HepG2 (cell line): ENCODE data around the gene PPP1R1B. TPM values are rescaled to one million over a fixed set of nuclear protein-coding genes. Genes with fewer than 3 reads are reported as not detected.

Experiments used
- ATAC-seq: fragments of 200-7000 bp; cut with Tn5 transposase; 3 replicates; pipeline ENCODE4 v1.9.1; 2020; ENCODE audit warnings: mild to moderate bottlenecking, moderate library complexity
- BruUV-seq: library from RNA; stranded (reverse); fragments of 400-500 nt; replicated peaks from 2 replicates; lab custom pipeline; 2021; lab: Mats Ljungman, UMichigan
- CTCF ChIA-PET: fragments of 300-600 bp; formaldehyde crosslinking; extraction: SDS; loops from one replicate; lab custom pipeline; 2021; ENCODE audit warnings: low total read pairs, inconsistent platforms, low intra/inter-chr PET ratio; lab: Yijun Ruan, JAX
- POLR2A ChIA-PET: fragments of 350-600 bp; sonication (Branson Sonifier 250); formaldehyde crosslinking; loops from one replicate; lab custom pipeline; 2020; ENCODE audit warnings: antibody characterized with exemption, inconsistent platforms; lab: Yijun Ruan, JAX
- DNase-seq: peaks from one replicate; pipeline ENCODE4 v3.0.0-alpha.2; 2015; ENCODE audit warnings: low spot score
- FAIRE-seq: peaks from 3 replicates; lab custom pipeline; 2011; peaks lifted over from hg19 to GRCh38; lab: Jason Lieb, UNC
- H2AFZ ChIP-seq: one replicate; pipeline ENCODE4 v1.6.1; 2011; ENCODE audit warnings: low read length, inconsistent platforms
- H3K27ac ChIP-seq: fragments of 300-600 bp; 3 replicates; pipeline ENCODE4 v1.8.0; 2011; ENCODE audit warnings: mixed run types, mild to moderate bottlenecking, mixed read lengths, low read length, inconsistent platforms; ENCODE audit not compliant: insufficient read depth; ENCODE audit errors: extremely low read length
- H3K27me3 ChIP-seq, 2 experiments: fragments of 200-600 bp in 1 of 2; 2 replicates in 1 of 2; 3 replicates in 1 of 2; pipeline versions ENCODE4 v1.6.0 to v1.8.0; 2011; ENCODE audit warnings: low read length in 2 of 2, mild to moderate bottlenecking in 2 of 2, moderate library complexity in 2 of 2, inconsistent platforms in 1 of 2; ENCODE audit not compliant: insufficient read depth in 2 of 2, control insufficient read depth in 1 of 2
- H3K36me3 ChIP-seq, 2 experiments: fragments of 200-600 bp in 1 of 2; replicated peaks in 1 of 2; 2 replicates in 1 of 2; 3 replicates in 1 of 2; pipeline versions ENCODE4 v1.5.1 to v1.8.0; 2011; ENCODE audit warnings: low read length in 2 of 2, inconsistent platforms in 1 of 2; ENCODE audit not compliant: insufficient read depth in 2 of 2, control insufficient read depth in 1 of 2
- H3K4me1 ChIP-seq: 2 replicates; pipeline ENCODE4 v1.5.1; 2012; ENCODE audit warnings: low read length, inconsistent platforms; ENCODE audit not compliant: insufficient read depth
- H3K4me2 ChIP-seq: 2 replicates; pipeline ENCODE4 v1.6.0; 2011; ENCODE audit warnings: low read depth, low read length, inconsistent platforms
- H3K4me3 ChIP-seq, 3 experiments: fragments of 200-600 bp in 1 of 3; sonication (generic), shearing (Covaris generic) in 1 of 3; replicated peaks in 1 of 3; 2 replicates each; pipeline ENCODE4 v1.5.1; 2011 to 2016; ENCODE audit warnings: low read length in 3 of 3, inconsistent platforms in 2 of 3, low read depth in 2 of 3, mild to moderate bottlenecking in 2 of 3, control low read depth in 1 of 3, mixed read lengths in 1 of 3; ENCODE audit not compliant: insufficient read depth in 1 of 3
- H3K79me2 ChIP-seq: one replicate; pipeline ENCODE4 v1.6.1; 2011; ENCODE audit warnings: low read length, inconsistent platforms; ENCODE audit not compliant: insufficient read depth
- H3K9ac ChIP-seq: 2 replicates; pipeline ENCODE4 v1.6.0; 2011; ENCODE audit warnings: mild to moderate bottlenecking, low read depth, low read length, inconsistent platforms; ENCODE audit not compliant: insufficient read depth
- H3K9me3 ChIP-seq: 2 replicates; pipeline ENCODE4 v1.5.1; 2012; ENCODE audit warnings: mild to moderate bottlenecking, low read length
- H4K20me1 ChIP-seq: 2 replicates; pipeline ENCODE4 v1.6.0; 2011; ENCODE audit warnings: inconsistent platforms, mild to moderate bottlenecking, low read length, moderate library complexity; ENCODE audit not compliant: insufficient read depth
- AKAP8 ChIP-seq: sonication (generic); formaldehyde crosslinking; IDR thresholded peaks from 2 replicates; pipeline ENCODE4 v1.5.1; 2020; ENCODE audit warnings: mild to moderate bottlenecking, missing genetic modification reagents
- GZF1 ChIP-seq: sonication (generic); formaldehyde crosslinking; IDR thresholded peaks from 2 replicates; pipeline ENCODE4 v1.5.1; 2020; ENCODE audit warnings: mild to moderate bottlenecking, missing genetic modification reagents
- HMG20A ChIP-seq: IDR thresholded peaks from 2 replicates; pipeline ENCODE4 v1.6.1; 2016; ENCODE audit warnings: borderline replicate concordance
- KLF15 ChIP-seq: sonication (generic); formaldehyde crosslinking; IDR thresholded peaks from 2 replicates; pipeline ENCODE4 v1.8.1; 2023; ENCODE audit warnings: borderline replicate concordance, mild to moderate bottlenecking, inconsistent platforms, missing genetic modification reagents, mixed read lengths
- MIXL1 ChIP-seq: IDR thresholded peaks from 2 replicates; pipeline ENCODE4 v1.6.1; 2016
- MZF1 ChIP-seq: sonication (generic); formaldehyde crosslinking; IDR thresholded peaks from 2 replicates; pipeline ENCODE4 v1.8.1; 2023; ENCODE audit warnings: mild to moderate bottlenecking, missing genetic modification reagents, borderline replicate concordance
- NBN ChIP-seq: fragments of 450-650 bp; conservative IDR thresholded peaks from 2 replicates; pipeline ENCODE4 v1.6.1; 2017
- SPEN ChIP-seq: sonication (generic); formaldehyde crosslinking; IDR thresholded peaks from 2 replicates; pipeline ENCODE4 v1.5.1; 2020; ENCODE audit warnings: low read depth, mild to moderate bottlenecking, missing genetic modification reagents
- SYNCRIP ChIP-seq: fragments of 200-400 bp; formaldehyde crosslinking; IDR thresholded peaks from 2 replicates; pipeline ENCODE4 v1.6.1; 2018; ENCODE audit warnings: mild to moderate bottlenecking, low read depth, low read length; ENCODE audit not compliant: insufficient read depth
- TCF12 ChIP-seq, 2 experiments: fragments of 450-650 bp in 1 of 2; sonication (generic) in 1 of 2; formaldehyde crosslinking in 1 of 2; IDR thresholded peaks; 2 replicates each; pipeline versions ENCODE4 v1.6.1 to v1.8.0; 2017 to 2022; ENCODE audit warnings: antibody characterized with exemption in 1 of 2, mild to moderate bottlenecking in 1 of 2, missing genetic modification reagents in 1 of 2, moderate library complexity in 1 of 2
- TSC22D2 ChIP-seq: sonication (generic); formaldehyde crosslinking; IDR thresholded peaks from 2 replicates; pipeline ENCODE4 v1.5.1; 2020; ENCODE audit warnings: missing genetic modification reagents, mild to moderate bottlenecking, borderline replicate concordance
- ZBTB7A ChIP-seq: sonication (generic); formaldehyde crosslinking; IDR thresholded peaks from 2 replicates; pipeline ENCODE4 v1.8.0; 2022; ENCODE audit warnings: mild to moderate bottlenecking, missing genetic modification reagents
- ZFP36L1 ChIP-seq: sonication (generic); formaldehyde crosslinking; IDR thresholded peaks from 2 replicates; pipeline ENCODE4 v1.8.0; 2022; ENCODE audit warnings: mild to moderate bottlenecking, missing genetic modification reagents, moderate library complexity
- ZFP82 ChIP-seq: sonication (generic); formaldehyde crosslinking; IDR thresholded peaks from 2 replicates; pipeline ENCODE4 v1.5.1; 2020; ENCODE audit warnings: mild to moderate bottlenecking, missing genetic modification reagents, borderline replicate concordance
- ZKSCAN5 ChIP-seq: sonication (generic); formaldehyde crosslinking; IDR thresholded peaks from 2 replicates; pipeline ENCODE4 v1.5.1; 2020; ENCODE audit warnings: mild to moderate bottlenecking, missing genetic modification reagents
- ZNF101 ChIP-seq: sonication (generic); formaldehyde crosslinking; IDR thresholded peaks from 2 replicates; pipeline ENCODE4 v1.4.0; 2020; ENCODE audit warnings: mild to moderate bottlenecking, low read depth, missing genetic modification reagents, borderline replicate concordance
- ZNF205 ChIP-seq: IDR thresholded peaks from 2 replicates; pipeline ENCODE4 v1.6.1; 2018; ENCODE audit warnings: missing biosample characterization, missing genetic modification reagents
- ZNF232 ChIP-seq: sonication (generic); formaldehyde crosslinking; IDR thresholded peaks from 2 replicates; pipeline ENCODE4 v1.4.0; 2020; ENCODE audit warnings: missing genetic modification reagents, borderline replicate concordance
- ZNF501 ChIP-seq: sonication (generic); formaldehyde crosslinking; IDR thresholded peaks from 2 replicates; pipeline ENCODE4 v1.5.1; 2020; ENCODE audit warnings: mild to moderate bottlenecking, moderate library complexity, missing genetic modification reagents
- ZNF543 ChIP-seq: sonication (generic); formaldehyde crosslinking; IDR thresholded peaks from 2 replicates; pipeline ENCODE4 v1.4.0; 2020; ENCODE audit warnings: mild to moderate bottlenecking, missing genetic modification reagents
- ZNF674 ChIP-seq: sonication (generic); formaldehyde crosslinking; IDR thresholded peaks from 2 replicates; pipeline ENCODE4 v1.5.0; 2020; ENCODE audit warnings: low read depth, mild to moderate bottlenecking, missing genetic modification reagents
- WGBS: methylation state at CpG from one replicate; pipeline ENCODE4 v1.1.6; 2017; ENCODE audit warnings: low lambda C conversion rate; 5-methylcytosine and 5-hydroxymethylcytosine counted together
- in situ Hi-C: cut with HindIII; loops from 2 replicates; pipeline ENCODE4 v1.10.0; 2017; ENCODE audit warnings: low pct_unique_long_range_greater_than_20kb; ENCODE audit not compliant: extremely low pct_ligation_motif_present
- intact Hi-C: fragments of 100-400 bp; cut with micrococcal nuclease; formaldehyde crosslinking; loops from one replicate; pipeline ENCODE4 v1.10.0; 2022; ENCODE audit not compliant: unreplicated experiment
- polyA plus RNA-seq, 8 experiments: library from polyadenylated mRNA; depleted of rRNA in 3 of 8; stranded (reverse) in 7 of 8; unstranded in 1 of 8; fragments of >200 nt; fragmentation: Illumina TruSeq in 4 of 8; extraction: Trizol in 4 of 8; gene quantifications; 2 replicates each; pipeline versions ENCODE4 v1.2.1 to v1.2.3, GENCODE V29; 2011 to 2016; ENCODE audit warnings: low read depth in 4 of 8, missing spikeins in 1 of 8, mixed read lengths in 1 of 8; ENCODE audit not compliant: insufficient read depth in 1 of 8
- total RNA-seq, 5 experiments: library from RNA; depleted of rRNA; stranded (reverse); fragments of >200 nt; fragmentation: Illumina TruSeq; extraction: Trizol; gene quantifications; 2 replicates each; pipeline ENCODE4 v1.2.3, GENCODE V29; 2016; ENCODE audit warnings: low read depth in 1 of 5
- TF ChIP-seq, protein P1 (sequence below): sonication (generic); formaldehyde crosslinking; IDR thresholded peaks from 2 replicates; pipeline ENCODE4 v1.8.1; 2022; ENCODE audit warnings: mild to moderate bottlenecking, missing genetic modification reagents
- TF ChIP-seq, protein P2 (sequence below): IDR thresholded peaks from 2 replicates; pipeline ENCODE4 v1.6.1; 2018; ENCODE audit warnings: missing genetic modification reagents
- TF ChIP-seq, protein P3 (sequence below): sonication (generic); formaldehyde crosslinking; IDR thresholded peaks from 2 replicates; pipeline ENCODE4 v1.8.1; 2023; ENCODE audit warnings: mild to moderate bottlenecking, moderate library complexity, missing genetic modification reagents

The PPP1R1B gene
- total and polyA plus RNA-seq, 2 of the 13 experiments (the other 11 are each of a cell fraction or from before 2014, with no cell fraction given): 0.08 TPM; not detected in 1

DNA sequence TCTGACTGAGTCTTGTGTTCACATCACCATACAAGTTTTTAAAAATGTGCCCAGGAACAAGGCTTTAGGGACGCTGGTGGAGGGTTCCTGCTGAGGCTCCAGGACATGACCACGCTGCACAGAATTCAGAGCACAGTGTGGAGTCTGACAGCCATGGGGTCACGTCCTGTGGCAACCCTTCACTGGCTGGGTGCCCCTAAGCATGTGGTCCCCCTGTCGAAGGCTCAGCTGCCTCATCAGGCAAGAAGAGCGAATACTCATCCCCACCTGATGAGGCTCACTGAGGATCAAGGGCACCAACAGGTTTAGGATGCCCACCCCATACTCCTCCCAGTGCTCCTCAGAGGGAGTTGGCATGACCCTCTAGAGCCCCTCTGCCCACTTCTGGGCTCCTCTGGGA lies 47.4 kb downstream of the PPP1R1B start:
- H3K27ac ChIP-seq: peak overlapping the region; percentile 62
- in situ Hi-C loops: loop anchor here (5.0 kb wide), 2 partner anchors 52 to 78 kb away; no protein-coding TSS in a partner anchor
- TF ChIP-seq, protein P1, sequence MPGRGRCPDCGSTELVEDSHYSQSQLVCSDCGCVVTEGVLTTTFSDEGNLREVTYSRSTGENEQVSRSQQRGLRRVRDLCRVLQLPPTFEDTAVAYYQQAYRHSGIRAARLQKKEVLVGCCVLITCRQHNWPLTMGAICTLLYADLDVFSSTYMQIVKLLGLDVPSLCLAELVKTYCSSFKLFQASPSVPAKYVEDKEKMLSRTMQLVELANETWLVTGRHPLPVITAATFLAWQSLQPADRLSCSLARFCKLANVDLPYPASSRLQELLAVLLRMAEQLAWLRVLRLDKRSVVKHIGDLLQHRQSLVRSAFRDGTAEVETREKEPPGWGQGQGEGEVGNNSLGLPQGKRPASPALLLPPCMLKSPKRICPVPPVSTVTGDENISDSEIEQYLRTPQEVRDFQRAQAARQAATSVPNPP: no peak
- TF ChIP-seq ZFP82 (CRISPR knock-in tag) (no peak), SPEN (CRISPR knock-in tag) (no peak), AKAP8 (CRISPR knock-in tag) (no peak), ZNF501 (CRISPR knock-in tag) (no peak), ZNF674 (CRISPR knock-in tag) (peak; percentile 46; the same call in 1 of the 2 replicates), TSC22D2 (CRISPR knock-in tag) (no peak), ZNF232 (CRISPR knock-in tag) (no peak), NBN (no peak), HMG20A (no peak), ZFP36L1 (CRISPR knock-in tag) (no peak), KLF15 (no peak), GZF1 (CRISPR knock-in tag) (no peak), ZNF205 (no peak), ZNF543 (CRISPR knock-in tag) (peak; percentile 9; the same call in 1 of the 2 replicates), ZKSCAN5 (CRISPR knock-in tag) (no peak), ZNF101 (CRISPR knock-in tag) (no peak), ZBTB7A (CRISPR knock-in tag) (no peak), SYNCRIP (no peak), MZF1 (0 out of 2 replicates have a peak, but pooled peaks have one; percentile 30), MIXL1 (CRISPR knock-in tag) (no peak), TCF12 (IDR thresholded peaks at IDR 0.05) (no peak), TCF12 (CRISPR knock-in tag; IDR thresholded peaks at IDR 0.05) (no peak)
- TF ChIP-seq, protein P2, sequence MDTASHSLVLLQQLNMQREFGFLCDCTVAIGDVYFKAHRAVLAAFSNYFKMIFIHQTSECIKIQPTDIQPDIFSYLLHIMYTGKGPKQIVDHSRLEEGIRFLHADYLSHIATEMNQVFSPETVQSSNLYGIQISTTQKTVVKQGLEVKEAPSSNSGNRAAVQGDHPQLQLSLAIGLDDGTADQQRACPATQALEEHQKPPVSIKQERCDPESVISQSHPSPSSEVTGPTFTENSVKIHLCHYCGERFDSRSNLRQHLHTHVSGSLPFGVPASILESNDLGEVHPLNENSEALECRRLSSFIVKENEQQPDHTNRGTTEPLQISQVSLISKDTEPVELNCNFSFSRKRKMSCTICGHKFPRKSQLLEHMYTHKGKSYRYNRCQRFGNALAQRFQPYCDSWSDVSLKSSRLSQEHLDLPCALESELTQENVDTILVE: no peak
- TF ChIP-seq, protein P3, sequence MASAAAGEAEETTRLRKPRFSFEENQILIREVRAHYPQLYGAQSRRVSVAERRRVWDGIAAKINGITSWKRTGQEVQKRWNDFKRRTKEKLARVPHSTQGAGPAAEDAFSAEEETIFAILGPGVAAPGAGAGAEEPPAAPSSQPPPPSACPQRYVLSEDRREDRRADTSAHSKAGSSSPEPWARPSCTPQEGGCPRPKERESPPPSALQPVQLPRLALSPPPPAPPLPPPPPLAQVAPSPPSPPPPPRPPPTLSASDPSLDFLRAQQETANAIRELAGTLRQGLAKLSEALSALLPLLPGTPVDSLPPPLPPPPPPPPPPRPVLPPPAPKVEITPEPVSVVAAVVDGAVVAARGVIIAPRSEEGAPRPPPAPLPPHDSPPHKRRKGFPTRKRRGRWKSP (CRISPR knock-in tag): no peak

More for the DNA sequence above, 47.4 kb downstream of the PPP1R1B start:
- BruUV-seq: no TSS peak
- peak overlapping the region; percentile 19; the same call in 1 of the 2 replicates for H3K9ac ChIP-seq
- no peaks in the 10 kb centered on the region for H3K9me3 ChIP-seq
- DNase-seq (no peak), FAIRE-seq (no peak), ATAC-seq (no peak)
- H3K4me1 ChIP-seq: peaks cover 86% of the 10 kb centered on the region
- intact Hi-C loops: loop anchor here (5.0 kb wide), 1 partner anchor 78 kb away; no protein-coding TSS in a partner anchor
- H3K4me2 ChIP-seq: peak overlapping the region; percentile 55
- no peak overlapping the region for H2AFZ ChIP-seq
- H3K36me3 ChIP-seq: no peaks in the 10 kb centered on the region
- ChIA-PET POLR2A (interaction anchor here (0.6 to 9.4 kb wide), 13 partner anchors 8 to 77 kb away, joined by 3 to 96 read pairs (median 5); partner anchors contain the start of genes ERBB2, GRB7, MIEN1 and PGAP3), CTCF (interaction anchor here (8.5 kb wide), 1 partner anchor 53 kb away, joined by 136 read pairs; no protein-coding TSS in a partner anchor)
- H4K20me1 ChIP-seq: no peaks in the 10 kb centered on the region
- no peak overlapping the region for H3K4me3 ChIP-seq
- WGBS: 72% methylated on average over 3 of the region's 5 CpGs
- H3K79me2 ChIP-seq: no peaks in the 10 kb centered on the region
- peaks cover 6 to 24% of the 10 kb centered on the region in 2 experiments; a peak in 4 of 5 replicates for H3K27me3 ChIP-seq
